ENCODE results near the gene NOC4L. TPM values are rescaled to one million over a fixed set of nuclear protein-coding genes. Genes with fewer than 3 reads are reported as not detected.

The NOC4L gene
- total and polyA plus RNA-seq, 2 of the 4 experiments (the other 2 are of a cell fraction), result 5.2 to 13.4 TPM

- TF ChIP-seq MAZ (IDR thresholded peaks at IDR 0.05; ENCODE audit: borderline replicate concordance, low read depth, low read length), result no peak
Observed at GRCh38 chr12:132123970-132124765, 20.1 kb upstream of the NOC4L start (continued).

GRCh38 chr12:132124766-132125425 lies 19.4 kb upstream of the NOC4L start:
- Histone ChIP-seq H3K14ac (replicated peaks; ENCODE audit: low read depth, low read length) (no peak overlapping the region), H3K36me3 (ENCODE audit: control insufficient read depth, insufficient read depth, low read length) (peaks cover 43% of the 10 kb centered on the region), H2BK5ac (ENCODE audit: low read depth, low read length, poor library complexity, severe bottlenecking) (no peak overlapping the region), H3K56ac (ENCODE audit: extremely low read depth, insufficient read depth, low read length) (no peak overlapping the region), H3K9ac (ENCODE audit: low read depth, low read length) (no peak overlapping the region), H4K20me1 (ENCODE audit: insufficient read depth, low read length) (no peaks in the 10 kb centered on the region), H4K5ac (ENCODE audit: low read depth, low read length) (no peak overlapping the region), H3K27ac (ENCODE audit: insufficient read depth, low read length) (no peak overlapping the region), H4K8ac (ENCODE audit: low read depth in 2 of 2, low read length in 2 of 2) (no peak overlapping the region), H3K4ac (ENCODE audit: low read depth, low read length) (no peak overlapping the region), H3K18ac (ENCODE audit: low read depth, low read length) (no peak overlapping the region), H2AK5ac (ENCODE audit: low read depth, low read length) (no peak overlapping the region), H2AK9ac (replicated peaks; ENCODE audit: low read depth, low read length, poor library complexity) (no peak overlapping the region), H2BK120ac (ENCODE audit: low read depth, low read length) (no peak overlapping the region), H3K9me3 (ENCODE audit: control insufficient read depth, insufficient read depth, low read length) (peaks cover 2% of the 10 kb centered on the region; the same call in 1 of the 2 replicates), H3K79me1 (ENCODE audit: low read depth in 1 of 2, low read length in 2 of 2) (no peaks in the 10 kb centered on the region), H2BK20ac (ENCODE audit: low read depth, low read length) (no peak overlapping the region), H2BK15ac (ENCODE audit: low read depth, low read length) (no peak overlapping the region), H3K27me3 (ENCODE audit: control insufficient read depth, insufficient read depth, low read length) (no peaks in the 10 kb centered on the region), H2AFZ (replicated peaks; ENCODE audit: low read length, poor library complexity) (no peak overlapping the region), H3K9me1 (ENCODE audit: insufficient read depth, low read length) (no peaks in the 10 kb centered on the region), H3K4me3 (ENCODE audit: insufficient read depth, low read depth, low read length) (no peak overlapping the region), H3K4me2 (ENCODE audit: low read depth, low read length) (no peak overlapping the region), H3K23ac (ENCODE audit: low read depth, low read length) (no peak overlapping the region), H4K91ac (ENCODE audit: insufficient read depth, low read depth, low read length) (no peak overlapping the region), H3K4me1 (ENCODE audit: control insufficient read depth, insufficient read depth, low read length) (no peaks in the 10 kb centered on the region)
- BruUV-seq (replicated peaks), result no TSS peak
- no peak for DNase-seq
- 98% methylated on average over 6 of the region's 19 CpGs; no CpG with 5 or more reads in 1 of the 2 experiments for WGBS, 2 experiments (ENCODE audit: extremely low coverage in 2 of 2, insufficient read length in 1 of 2)
- in situ Hi-C loops (cut with MboI; ENCODE audit: low sequenced_read_pairs) (no loop called here), dilution Hi-C loops (cut with HindIII; ENCODE audit: low sequenced_read_pairs, unreplicated experiment) (no loop called here), intact Hi-C loops (cut with micrococcal nuclease) (no loop called here)
- ChIA-PET CTCF (no interaction called here), POLR2A (ENCODE audit: unreplicated experiment) (interaction anchor here (0.6 kb wide), 1 partner anchor 19 kb away, joined by 6 read pairs; no protein-coding TSS in a partner anchor)
- ATAC-seq (ENCODE audit: low read depth), result no peak
- no peak for TF ChIP-seq NFE2L2 (IDR thresholded peaks at IDR 0.05; ENCODE audit: low read depth, low read length)
- TF ChIP-seq MAZ (IDR thresholded peaks at IDR 0.05; ENCODE audit: borderline replicate concordance, low read depth, low read length), result no peak
- TF ChIP-seq RCOR1 (IDR thresholded peaks at IDR 0.05; ENCODE audit: insufficient replicate concordance, low read length), result no peak
